Calu3 (cell line): Measurements from ENCODE around the gene SLC25A34. TPM values are rescaled to one million over a fixed set of nuclear protein-coding genes. Genes with fewer than 3 reads are reported as not detected.

ENCODE experiments used
- BruUV-seq: library from RNA; stranded (reverse); fragments of 400-500 nt; replicated peaks from 2 replicates; lab custom pipeline; 2021; lab: Mats Ljungman, UMichigan
- CTCF ChIA-PET: fragments of 300-600 bp; sonication (Branson Sonifier 250); formaldehyde crosslinking; loops from one replicate; lab custom pipeline; 2022; ENCODE audit warnings: antibody characterized with exemption; lab: Charles Lee
- DNase-seq: peaks from one replicate; pipeline ENCODE4 v3.0.0; 2022
- H3K27ac Mint-ChIP-seq: one replicate; pipeline ENCODE4 v1.8.0; 2022; ENCODE audit warnings: mixed read lengths; ENCODE audit not compliant: unreplicated experiment
- H3K27me3 Mint-ChIP-seq: one replicate; pipeline ENCODE4 v1.8.0; 2022; ENCODE audit warnings: mixed read lengths; ENCODE audit not compliant: unreplicated experiment
- H3K36me3 Mint-ChIP-seq: one replicate; pipeline ENCODE4 v1.8.0; 2022; ENCODE audit warnings: mild to moderate bottlenecking, moderate library complexity, mixed read lengths; ENCODE audit not compliant: insufficient read depth, unreplicated experiment
- H3K4me1 Mint-ChIP-seq: one replicate; pipeline ENCODE4 v1.8.0; 2022; ENCODE audit warnings: mild to moderate bottlenecking, low read depth, mixed read lengths; ENCODE audit not compliant: unreplicated experiment
- H3K4me3 Mint-ChIP-seq: one replicate; pipeline ENCODE4 v1.8.0; 2022; ENCODE audit warnings: mild to moderate bottlenecking, low read depth, moderate library complexity, mixed read lengths; ENCODE audit not compliant: unreplicated experiment
- H3K9me3 Mint-ChIP-seq: one replicate; pipeline ENCODE4 v1.8.0; 2022; ENCODE audit warnings: low read depth, mixed read lengths; ENCODE audit not compliant: unreplicated experiment
- CTCF ChIP-seq: fragments of 200-600 bp; IDR thresholded peaks from one replicate; pipeline ENCODE4 v1.8.0; 2022; ENCODE audit warnings: antibody characterized with exemption; ENCODE audit not compliant: unreplicated experiment
- intact Hi-C: fragments of 100-400 bp; cut with micrococcal nuclease; formaldehyde crosslinking; loops from one replicate; pipeline ENCODE4 v1.10.0; 2022; ENCODE audit not compliant: unreplicated experiment
- total RNA-seq: library from RNA; stranded (reverse); gene quantifications from 2 replicates; pipeline ENCODE4 v1.2.3, GENCODE V29; 2022

Gene SLC25A34
- total RNA-seq, 1 experiment from 2014 or later, result 0.68 TPM

- H3K27ac Mint-ChIP-seq, result no peak overlapping the region
- no peak overlapping the region for H3K4me3 Mint-ChIP-seq
- no TSS peak for BruUV-seq
- H3K9me3 Mint-ChIP-seq, result no peaks in the 10 kb centered on the region
- CTCF ChIA-PET, result no interaction called here
- H3K27me3 Mint-ChIP-seq, result no peaks in the 10 kb centered on the region
- no peak for TF ChIP-seq CTCF
- H3K4me1 Mint-ChIP-seq, result no peaks in the 10 kb centered on the region
- intact Hi-C loops, result no loop called here
- no peak for DNase-seq
- H3K36me3 Mint-ChIP-seq, result peaks cover 14% of the 10 kb centered on the region
Measured at GRCh38 chr1:15770313-15770962, 34.4 kb downstream of the SLC25A34 start.

DNA sequence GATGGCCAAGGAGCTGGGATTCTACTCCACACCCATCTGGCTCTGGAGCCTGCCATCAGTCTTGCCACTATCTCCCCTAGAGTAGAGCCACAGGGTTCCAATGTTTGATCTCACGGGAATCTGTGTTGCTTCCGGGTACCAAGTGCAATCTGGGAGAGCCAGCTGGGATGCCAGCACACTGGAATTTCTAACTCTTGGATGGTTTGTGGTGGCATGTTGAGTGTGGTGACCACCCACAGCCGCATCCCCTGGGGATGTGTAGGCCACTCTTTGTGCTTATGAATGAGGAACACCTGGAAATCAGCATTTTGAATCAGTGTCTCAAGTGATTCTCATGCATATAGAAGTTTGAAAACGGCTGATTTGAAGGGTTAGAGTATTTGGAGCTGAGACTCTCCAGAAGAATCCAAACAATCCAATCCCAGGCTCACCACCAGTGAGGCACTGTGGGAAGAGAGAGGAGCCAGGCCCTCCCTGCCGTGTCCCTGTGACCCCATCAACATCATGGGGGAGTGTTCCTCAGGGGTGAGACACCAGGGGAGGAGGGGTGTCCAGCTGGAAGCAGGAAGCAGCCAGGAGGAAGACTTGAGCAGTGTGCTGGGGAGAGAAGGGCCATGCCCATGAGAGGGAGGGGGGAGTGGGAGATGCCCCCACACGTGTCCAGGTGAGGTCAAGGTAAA is 35.9 kb downstream of the SLC25A34 start:
- intact Hi-C loops, result no loop called here
- peaks cover 19% of the 10 kb centered on the region for H3K36me3 Mint-ChIP-seq
- no TSS peak for BruUV-seq
- H3K4me3 Mint-ChIP-seq, result no peak overlapping the region
- H3K27me3 Mint-ChIP-seq, result no peaks in the 10 kb centered on the region
- no peaks in the 10 kb centered on the region for H3K4me1 Mint-ChIP-seq
- no peak for TF ChIP-seq CTCF
- H3K27ac Mint-ChIP-seq, result no peak overlapping the region
- no peak for DNase-seq
- CTCF ChIA-PET, result no interaction called here
- H3K9me3 Mint-ChIP-seq, result no peaks in the 10 kb centered on the region

- Mint-ChIP-seq H3K4me1 (peaks cover 15% of the 10 kb centered on the region), H3K27ac (no peak overlapping the region), H3K27me3 (no peaks in the 10 kb centered on the region), H3K9me3 (no peaks in the 10 kb centered on the region), H3K36me3 (peaks cover 27% of the 10 kb centered on the region), H3K4me3 (no peak overlapping the region)
- BruUV-seq, result no TSS peak
- CTCF ChIA-PET, result no interaction called here
- DNase-seq, result no peak
- TF ChIP-seq CTCF, result no peak
- intact Hi-C loops, result no loop called here
Measured at GRCh38 chr1:15775706-15776105, 39.6 kb downstream of the SLC25A34 start.

- Mint-ChIP-seq H3K27ac (no peak overlapping the region), H3K27me3 (no peaks in the 10 kb centered on the region), H3K4me1 (peaks cover 21% of the 10 kb centered on the region), H3K4me3 (no peak overlapping the region), H3K9me3 (no peaks in the 10 kb centered on the region), H3K36me3 (peaks cover 28% of the 10 kb centered on the region)
- TF ChIP-seq CTCF, result no peak
- no peak for DNase-seq
- CTCF ChIA-PET, result interaction anchor here (0.8 kb wide), 1 partner anchor 17 kb away, joined by 3 read pairs; no protein-coding TSS in a partner anchor
- intact Hi-C loops, result no loop called here
- no TSS peak for BruUV-seq
Measured at GRCh38 chr1:15777909-15778707, 42.0 kb downstream of the SLC25A34 start.
